Prostate gland (tissue), 2 donors: Measurements from ENCODE around the gene JSRP1. TPM values are rescaled to one million over a fixed set of nuclear protein-coding genes. Genes with fewer than 3 reads are reported as not detected.
A peak's percentile ranks its signal among the peaks of the same experiment; 100 is the strongest.

Source experiments
- DNase-seq: peaks from one replicate; pipeline ENCODE4 v3.0.0-alpha.2; 2019; ENCODE audit warnings: low spot score
- H3K27ac ChIP-seq, 2 donors: fragments of 200-600 bp; sonication (generic); 2 replicates each; pipeline ENCODE4 v1.5.1; 2017 to 2019
- H3K27me3 ChIP-seq: fragments of 200-600 bp; sonication (generic); replicated peaks from 2 replicates; pipeline ENCODE4 v1.5.1; 2019; ENCODE audit not compliant: insufficient read depth
- H3K36me3 ChIP-seq, 2 donors: fragments of 200-600 bp; sonication (generic); 1 replicate in 1 of 2; 2 replicates in 1 of 2; pipeline versions ENCODE4 v1.5.1 to v1.8.1; 2017 to 2019
- H3K4me1 ChIP-seq: fragments of 200-600 bp; sonication (generic); replicated peaks from 2 replicates; pipeline ENCODE4 v1.5.1; 2019
- H3K4me3 ChIP-seq, 2 donors: fragments of 200-600 bp; sonication (generic); 2 replicates each; pipeline ENCODE4 v1.5.1; 2017 to 2019
- H3K9me3 ChIP-seq: fragments of 200-600 bp; sonication (generic); 2 replicates; pipeline ENCODE4 v1.5.1; 2017
- POLR2A ChIP-seq: fragments of 450-650 bp; IDR thresholded peaks from one replicate; pipeline ENCODE4 v1.6.1; 2016; ENCODE audit warnings: antibody characterized with exemption, mild to moderate bottlenecking
- POLR2AphosphoS5 ChIP-seq: sonication (generic); formaldehyde crosslinking; IDR thresholded peaks from one replicate; pipeline ENCODE4 v1.6.1; 2017; ENCODE audit warnings: antibody characterized with exemption
- WGBS: methylation state at CpG from one replicate; pipeline ENCODE4 v1.1.5; 2018; 5-methylcytosine and 5-hydroxymethylcytosine counted together
- intact Hi-C: fragments of 100-400 bp; cut with DNase I; formaldehyde crosslinking; loops from one replicate; pipeline ENCODE4 v1.14.2; 2022
- total RNA-seq, 2 donors: library from RNA; depleted of rRNA; stranded (reverse); fragments of >200 nt; gene quantifications; one replicate each; pipeline ENCODE4 v1.1.0, GENCODE V29; 2016
- TF ChIP-seq, protein P1 (sequence below), 4 experiments: fragments of 200-600 bp in 2 of 4; fragments of 450-650 bp in 2 of 4; sonication (generic) in 2 of 4; IDR thresholded peaks; 1 replicate in 3 of 4; 2 replicates in 1 of 4; pipeline ENCODE4 v1.5.1; 2016 to 2019; ENCODE audit warnings: antibody characterized with exemption in 4 of 4, mild to moderate bottlenecking in 2 of 4, moderate library complexity in 2 of 4

JSRP1 gene
- total RNA-seq, 2 donors from 2014 or later: 0.96 TPM; not detected in 1

- no peak for TF ChIP-seq POLR2A
- TF ChIP-seq, protein P1, sequence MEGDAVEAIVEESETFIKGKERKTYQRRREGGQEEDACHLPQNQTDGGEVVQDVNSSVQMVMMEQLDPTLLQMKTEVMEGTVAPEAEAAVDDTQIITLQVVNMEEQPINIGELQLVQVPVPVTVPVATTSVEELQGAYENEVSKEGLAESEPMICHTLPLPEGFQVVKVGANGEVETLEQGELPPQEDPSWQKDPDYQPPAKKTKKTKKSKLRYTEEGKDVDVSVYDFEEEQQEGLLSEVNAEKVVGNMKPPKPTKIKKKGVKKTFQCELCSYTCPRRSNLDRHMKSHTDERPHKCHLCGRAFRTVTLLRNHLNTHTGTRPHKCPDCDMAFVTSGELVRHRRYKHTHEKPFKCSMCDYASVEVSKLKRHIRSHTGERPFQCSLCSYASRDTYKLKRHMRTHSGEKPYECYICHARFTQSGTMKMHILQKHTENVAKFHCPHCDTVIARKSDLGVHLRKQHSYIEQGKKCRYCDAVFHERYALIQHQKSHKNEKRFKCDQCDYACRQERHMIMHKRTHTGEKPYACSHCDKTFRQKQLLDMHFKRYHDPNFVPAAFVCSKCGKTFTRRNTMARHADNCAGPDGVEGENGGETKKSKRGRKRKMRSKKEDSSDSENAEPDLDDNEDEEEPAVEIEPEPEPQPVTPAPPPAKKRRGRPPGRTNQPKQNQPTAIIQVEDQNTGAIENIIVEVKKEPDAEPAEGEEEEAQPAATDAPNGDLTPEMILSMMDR (IDR thresholded peaks at IDR 0.05): no peak
- no peak for TF ChIP-seq POLR2AphosphoS5
- H3K9me3 ChIP-seq: no peaks in the 10 kb centered on the region
- H3K4me1 ChIP-seq: peaks cover under 1% of the 10 kb centered on the region
- DNase-seq: no peak
- intact Hi-C loops: loop anchor here (10.0 kb wide), 1 partner anchor 95 kb away; the partner anchor contains the start of genes LSM7 and SPPL2B
- H3K4me3 ChIP-seq: no peak overlapping the region
- H3K36me3 ChIP-seq: peaks cover 6 to 17% of the 10 kb centered on the region in 2 donors
- WGBS: 89% methylated on average over 43 of the region's 43 CpGs
- no peak overlapping the region for H3K27ac ChIP-seq
- no peaks in the 10 kb centered on the region for H3K27me3 ChIP-seq
Measured at GRCh38 chr19:2230033-2230531, 26.1 kb downstream of the JSRP1 start.

DNA sequence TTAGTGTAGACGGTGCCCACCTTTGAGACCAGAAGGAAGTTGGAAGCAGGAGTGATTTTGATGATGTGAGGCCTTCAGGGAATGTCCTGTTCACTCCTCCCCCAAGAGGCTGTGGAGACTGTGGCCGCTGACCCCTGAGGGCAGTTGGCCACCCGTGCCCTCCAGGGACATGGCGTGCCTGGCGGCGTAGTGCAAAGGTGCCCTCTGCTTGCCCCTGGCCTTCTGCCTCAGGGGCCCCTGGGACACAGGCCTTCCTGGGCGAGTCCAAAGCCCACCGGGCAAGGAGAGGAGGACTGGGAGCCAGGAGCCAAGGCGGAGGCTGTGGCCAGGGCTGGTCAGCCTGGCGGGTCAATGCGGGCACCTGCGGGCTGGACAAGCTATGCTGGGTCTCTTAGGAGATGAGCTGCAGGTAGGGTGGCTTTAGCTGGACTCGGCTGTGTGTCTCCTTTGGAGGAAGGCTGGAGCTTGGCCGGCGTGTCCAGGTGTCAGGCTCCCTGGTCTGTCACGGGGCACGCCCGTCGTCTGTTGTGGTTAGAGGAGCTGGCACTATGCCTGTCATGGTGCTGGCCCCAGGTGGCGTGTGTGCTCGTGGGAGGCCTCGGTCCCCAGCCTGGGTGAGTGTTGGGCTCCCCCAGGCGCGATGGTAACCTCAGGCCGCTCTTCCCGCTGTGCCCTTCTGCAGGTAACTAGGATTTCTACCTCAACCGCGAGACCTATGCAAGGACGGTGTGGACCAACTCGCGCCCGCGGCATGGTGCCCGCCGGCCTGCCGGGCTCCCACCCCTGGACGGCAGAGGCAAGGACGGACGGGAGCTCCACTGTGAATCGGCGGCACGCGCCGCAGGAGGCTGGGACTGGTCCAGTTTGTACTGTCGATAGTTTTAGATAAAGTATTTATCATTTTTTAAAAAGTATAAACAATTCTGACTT, 26.8 kb downstream of the JSRP1 start:
- Histone ChIP-seq H3K36me3 (peaks cover 6 to 17% of the 10 kb centered on the region in 2 donors), H3K4me1 (no peaks in the 10 kb centered on the region), H3K4me3 (no peak overlapping the region), H3K27me3 (no peaks in the 10 kb centered on the region), H3K27ac (no peak overlapping the region), H3K9me3 (no peaks in the 10 kb centered on the region)
- intact Hi-C loops: loop anchor here (10.0 kb wide), 1 partner anchor 95 kb away; the partner anchor contains the start of genes LSM7 and SPPL2B
- no peak for DNase-seq
- WGBS: 91% methylated on average over 37 of the region's 45 CpGs
- no peak for TF ChIP-seq POLR2A
- TF ChIP-seq, protein P1 (IDR thresholded peaks at IDR 0.05): no peak
- TF ChIP-seq POLR2AphosphoS5: no peak

DNA sequence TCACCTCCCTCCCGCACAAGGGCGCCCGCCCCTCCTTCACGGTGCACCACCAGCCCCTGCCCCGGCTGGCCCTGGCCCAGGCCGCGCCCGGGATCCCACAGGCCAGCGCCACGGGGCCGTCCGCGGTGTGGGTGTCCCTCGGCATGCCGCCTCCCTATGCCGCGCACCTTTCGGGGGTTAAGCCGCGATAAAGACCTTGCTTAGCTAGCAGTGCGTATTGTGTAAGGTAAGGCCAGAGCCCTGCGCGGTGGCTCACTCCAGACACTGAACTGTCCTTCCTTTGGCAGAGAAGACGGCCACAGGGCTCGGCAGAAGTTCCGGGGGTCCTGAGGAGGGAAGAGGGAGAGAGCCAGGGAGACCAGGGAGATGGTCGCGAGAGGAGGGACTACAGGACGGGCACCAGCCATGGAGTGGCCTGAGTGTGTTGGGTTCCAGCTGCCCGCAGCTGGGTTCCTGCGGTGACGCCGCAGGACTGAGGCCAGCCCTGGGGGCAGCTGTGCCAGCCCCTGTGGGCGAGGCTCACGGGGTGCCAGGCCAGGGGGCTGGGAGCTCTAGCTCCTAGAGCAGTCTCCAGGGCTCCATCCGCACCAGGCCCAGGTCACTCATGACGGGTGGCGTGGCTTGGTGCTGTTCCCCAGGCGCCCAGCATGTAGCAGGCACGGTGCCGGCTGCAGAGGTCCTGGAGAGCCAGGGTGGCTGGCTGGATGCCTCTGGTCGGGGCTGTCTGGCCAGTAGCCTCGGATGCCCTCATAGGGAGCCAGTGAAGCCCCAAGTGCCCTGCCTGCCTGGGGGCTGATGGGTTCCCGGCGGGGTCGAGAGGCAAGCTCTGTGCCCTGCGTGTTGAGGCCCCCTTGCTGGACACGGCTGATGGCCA, 27.8 kb downstream of the JSRP1 start:
- Histone ChIP-seq H3K9me3 (no peaks in the 10 kb centered on the region), H3K27me3 (no peaks in the 10 kb centered on the region), H3K4me1 (no peaks in the 10 kb centered on the region), H3K36me3 (peaks cover 6 to 17% of the 10 kb centered on the region in 2 donors), H3K27ac (no peak overlapping the region), H3K4me3 (no peak overlapping the region)
- 86% methylated on average over 47 of the region's 48 CpGs for WGBS
- no peak for DNase-seq
- intact Hi-C loops: no loop called here
- no peak for TF ChIP-seq POLR2AphosphoS5
- no peak for TF ChIP-seq POLR2A
- TF ChIP-seq, protein P1 (IDR thresholded peaks at IDR 0.05): no peak

DNA sequence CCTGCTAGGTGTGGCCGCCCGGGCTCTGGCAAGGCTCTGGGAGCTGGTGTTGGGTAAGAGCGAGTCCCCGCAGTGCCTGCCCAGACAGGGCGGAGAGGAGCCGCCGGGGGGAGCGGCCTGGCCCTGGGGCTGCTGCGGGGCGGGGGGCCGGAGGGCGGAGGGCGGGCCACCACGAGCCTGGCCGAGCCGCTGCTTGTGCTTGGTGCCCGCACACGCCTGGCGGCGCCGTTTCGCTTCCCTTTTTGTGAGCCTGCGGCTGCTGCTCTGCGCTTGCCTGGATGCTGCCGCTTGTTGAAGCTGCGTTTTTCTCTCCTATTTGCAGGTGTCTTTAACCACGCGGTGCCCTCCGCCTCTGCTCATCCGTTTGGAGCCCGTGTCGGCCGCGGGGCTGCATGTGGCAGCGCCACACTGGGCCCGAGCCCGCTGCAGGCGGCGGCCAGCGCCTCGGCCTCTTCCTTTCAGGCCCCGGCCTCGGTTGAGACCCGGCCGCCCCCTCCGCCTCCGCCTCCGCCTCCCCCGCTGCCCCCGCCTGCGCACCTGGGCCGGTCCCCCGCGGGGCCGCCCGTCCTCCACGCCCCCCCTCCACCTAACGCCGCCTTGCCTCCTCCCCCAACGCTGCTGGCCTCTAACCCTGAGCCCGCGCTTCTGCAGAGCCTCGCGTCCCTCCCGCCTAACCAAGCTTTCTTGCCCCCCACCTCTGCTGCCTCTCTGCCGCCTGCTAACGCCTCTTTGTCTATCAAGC, 28.6 kb downstream of the JSRP1 start:
- peak; percentile 54 for DNase-seq
- 63% methylated on average over 67 of the region's 67 CpGs for WGBS
- no peak for TF ChIP-seq POLR2A
- TF ChIP-seq, protein P1 (IDR thresholded peaks at IDR 0.05): peak in 1 of 4 experiments; percentile 8
- Histone ChIP-seq H3K9me3 (no peaks in the 10 kb centered on the region), H3K4me3 (no peak overlapping the region), H3K27me3 (no peaks in the 10 kb centered on the region), H3K27ac (no peak overlapping the region), H3K4me1 (no peaks in the 10 kb centered on the region), H3K36me3 (peaks cover 6 to 17% of the 10 kb centered on the region in 2 donors)
- intact Hi-C loops: no loop called here
